Stimulated activated CD4-positive, alpha-beta T cell treated with anti-CD3 and anti-CD28 coated beads, Interleukin-1b, Interleukin-23, amount 100 ng/mL, for 24 hours (primary cell): ENCODE data around the gene LHX2.
A peak's percentile ranks its signal among the peaks of the same experiment; 100 is the strongest.
"Not testable (repeated sequence)": the region's sequence is repeated elsewhere in the genome, so short reads cannot be mapped to it uniquely, and the experiment has no call there.

Experiments
- DNase-seq, 4 experiments: peaks; one replicate each; pipeline ENCODE4 v3.0.0-alpha.2; 2020; ENCODE audit warnings: low read depth in 4 of 4, low spot score in 1 of 4

LHX2 gene, protein sequence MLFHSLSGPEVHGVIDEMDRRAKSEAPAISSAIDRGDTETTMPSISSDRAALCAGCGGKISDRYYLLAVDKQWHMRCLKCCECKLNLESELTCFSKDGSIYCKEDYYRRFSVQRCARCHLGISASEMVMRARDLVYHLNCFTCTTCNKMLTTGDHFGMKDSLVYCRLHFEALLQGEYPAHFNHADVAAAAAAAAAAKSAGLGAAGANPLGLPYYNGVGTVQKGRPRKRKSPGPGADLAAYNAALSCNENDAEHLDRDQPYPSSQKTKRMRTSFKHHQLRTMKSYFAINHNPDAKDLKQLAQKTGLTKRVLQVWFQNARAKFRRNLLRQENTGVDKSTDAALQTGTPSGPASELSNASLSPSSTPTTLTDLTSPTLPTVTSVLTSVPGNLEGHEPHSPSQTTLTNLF

DNA sequence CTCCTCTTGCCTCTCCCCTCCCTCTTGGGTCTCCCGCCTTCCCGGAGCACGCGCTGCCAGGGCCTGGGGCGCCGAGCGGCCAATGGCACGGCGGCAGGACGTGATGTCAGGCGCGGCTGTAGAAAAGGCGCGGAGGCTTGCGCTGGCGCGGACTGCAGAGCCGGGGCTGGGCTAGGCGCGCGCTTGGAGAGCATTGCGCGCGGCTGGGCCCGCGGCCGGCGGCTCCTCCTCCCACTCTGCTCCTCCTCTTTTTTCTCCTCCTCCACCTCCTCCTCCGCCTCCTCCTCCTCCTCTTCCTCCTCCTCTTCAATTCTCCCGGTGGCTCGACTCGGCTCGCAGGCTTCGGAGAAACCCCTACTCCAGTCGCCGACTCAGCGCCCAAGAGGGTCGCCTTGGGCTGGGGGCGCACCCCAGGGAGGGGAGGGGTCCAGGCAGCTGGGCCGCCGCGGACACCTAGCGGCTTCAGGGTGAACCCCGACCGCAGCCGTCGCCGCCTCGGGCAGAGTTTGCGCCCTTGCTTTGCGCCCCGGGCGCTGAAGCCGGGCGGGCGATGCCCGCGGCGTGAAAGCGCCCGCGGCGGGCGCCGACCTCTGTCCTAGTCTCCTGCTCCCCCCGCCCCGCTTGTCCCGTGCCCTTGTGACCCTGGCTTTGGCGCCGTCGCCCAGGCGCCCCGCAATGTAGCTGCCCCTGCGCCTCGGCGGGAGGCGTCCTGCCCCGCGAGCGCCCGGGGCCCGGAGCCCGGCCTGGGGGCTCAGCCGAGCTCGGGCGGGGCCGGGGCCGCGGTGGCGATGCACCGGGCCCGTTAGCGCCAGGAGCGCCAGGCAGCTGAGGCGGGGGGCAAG lies at the start of gene LHX2:
Gene LHX2 (plus strand): TSS at position 309 of the 842 bp plus-strand sequence. CDS start 581 bp downstream, outside the sequence.
- peak in 2 of 4 experiments; percentile 42 to 55 for DNase-seq

GRCh38 chr9:123964761-123965160 lies 46.8 kb upstream of the LHX2 start:
- no peak for DNase-seq

- no peak for DNase-seq
These were observed 45.5 kb upstream of the LHX2 start for GRCh38 chr9:123965801-123966686.

- no peak for DNase-seq
These were observed 44.2 kb upstream of the LHX2 start for GRCh38 chr9:123967323-123967722.

DNA sequence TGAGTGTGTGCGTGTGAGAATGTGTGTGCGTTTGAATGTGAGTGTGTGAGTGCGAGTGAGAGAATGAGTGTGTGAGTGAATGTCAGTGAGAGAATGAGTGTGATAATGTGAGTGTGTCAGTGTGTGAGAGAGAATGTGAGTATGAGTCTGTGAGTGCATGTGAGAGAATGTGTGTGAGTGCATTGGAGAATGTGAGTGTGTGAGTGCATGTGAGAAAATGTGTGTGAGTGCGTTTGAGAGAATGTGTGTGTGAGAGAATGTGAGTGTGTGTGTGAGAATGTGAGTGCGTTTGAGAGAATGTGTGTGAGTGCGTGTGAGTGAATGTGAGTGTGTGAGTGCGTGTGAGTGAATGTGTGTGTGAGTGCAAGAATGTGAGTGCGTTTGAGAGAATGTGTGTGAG lies 39.0 kb upstream of the LHX2 start:
- DNase-seq, result no peak

DNA sequence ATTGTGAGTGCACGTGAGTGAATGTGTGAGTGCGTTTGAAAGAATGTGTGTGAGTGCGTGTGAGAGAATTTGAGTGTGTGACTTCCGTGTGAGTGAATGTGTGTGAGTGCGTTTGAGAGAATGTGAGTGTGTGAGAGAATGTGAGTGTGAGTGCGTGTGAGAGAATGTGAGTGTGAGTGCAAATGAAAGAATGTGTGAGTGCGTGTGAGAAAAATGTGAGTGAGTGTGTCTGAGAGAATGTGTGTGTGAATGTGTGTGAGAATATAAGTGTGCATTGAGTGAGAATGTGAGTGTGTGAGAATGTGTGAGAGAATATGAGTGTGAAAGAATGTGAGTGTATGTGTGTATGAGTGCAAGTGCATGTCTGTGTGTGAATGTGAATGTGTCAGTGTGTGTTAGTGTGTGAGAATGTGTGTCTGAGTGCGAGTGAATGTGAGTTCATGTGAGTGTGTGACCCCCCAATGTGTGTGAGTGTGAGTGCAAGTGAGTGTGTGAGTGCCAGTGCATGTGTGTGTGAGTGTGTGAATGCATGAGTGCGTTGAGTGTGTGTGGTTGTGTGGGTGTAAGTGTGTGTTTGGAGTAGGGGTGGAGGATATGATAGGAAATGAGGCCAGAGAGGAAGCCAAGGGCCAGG lies 37.9 kb upstream of the LHX2 start:
- no peak for DNase-seq

- DNase-seq, result no peak
These were observed 37.1 kb upstream of the LHX2 start for GRCh38 chr9:123974471-123974870.

- DNase-seq, result no peak
These were observed 35.7 kb upstream of the LHX2 start for GRCh38 chr9:123975871-123976270.

- not testable (repeated sequence) for DNase-seq
These were observed 35.0 kb upstream of the LHX2 start for GRCh38 chr9:123976579-123976978.

DNA sequence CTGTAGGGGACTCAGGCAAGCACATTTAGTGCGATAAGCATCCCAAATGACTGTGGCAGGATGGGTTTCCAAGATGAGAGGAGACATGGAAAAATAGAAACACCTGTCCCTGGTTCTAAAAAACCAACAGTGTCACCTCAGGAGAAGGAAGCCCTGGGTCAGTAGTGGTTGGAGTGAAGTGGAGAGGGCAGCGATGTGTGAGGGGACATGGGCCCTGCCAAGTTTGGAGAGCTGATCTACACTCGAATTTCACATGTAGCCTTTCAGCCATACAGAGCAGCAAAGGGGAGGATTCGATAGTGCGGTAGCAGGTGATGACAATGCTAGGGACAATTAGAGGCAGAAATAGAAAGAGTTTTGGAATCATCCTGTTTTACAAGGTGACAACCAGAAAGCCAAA lies 32.6 kb upstream of the LHX2 start:
- DNase-seq, result no peak

GRCh38 chr9:123982535-123982934 lies 29.0 kb upstream of the LHX2 start:
- no peak for DNase-seq

GRCh38 chr9:123983047-123983446 lies 28.5 kb upstream of the LHX2 start:
- no peak for DNase-seq

GRCh38 chr9:123984802-123985201 lies 26.8 kb upstream of the LHX2 start:
- DNase-seq, result no peak

DNA sequence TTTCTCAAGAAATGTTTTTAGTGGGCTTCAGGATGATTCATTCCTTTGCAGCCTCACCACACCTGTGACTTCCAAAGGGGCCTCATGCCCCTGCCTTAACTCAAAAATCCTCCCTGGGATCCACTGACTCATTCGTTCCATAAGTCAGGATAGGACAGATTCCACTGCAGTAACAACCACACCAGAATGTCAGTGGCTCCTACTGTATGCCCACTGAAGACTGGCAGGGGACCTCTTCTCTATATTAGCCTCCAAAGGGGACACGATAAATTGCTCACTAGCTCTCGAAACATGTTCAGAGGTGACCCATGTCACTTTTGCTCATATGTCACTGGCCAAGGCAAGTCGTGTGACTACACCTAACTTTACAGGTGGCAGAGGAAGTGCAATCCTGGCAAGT lies 25.7 kb upstream of the LHX2 start:
- DNase-seq, result no peak

- DNase-seq, result no peak
These were observed 21.1 kb upstream of the LHX2 start for GRCh38 chr9:123990427-123990826.

DNA sequence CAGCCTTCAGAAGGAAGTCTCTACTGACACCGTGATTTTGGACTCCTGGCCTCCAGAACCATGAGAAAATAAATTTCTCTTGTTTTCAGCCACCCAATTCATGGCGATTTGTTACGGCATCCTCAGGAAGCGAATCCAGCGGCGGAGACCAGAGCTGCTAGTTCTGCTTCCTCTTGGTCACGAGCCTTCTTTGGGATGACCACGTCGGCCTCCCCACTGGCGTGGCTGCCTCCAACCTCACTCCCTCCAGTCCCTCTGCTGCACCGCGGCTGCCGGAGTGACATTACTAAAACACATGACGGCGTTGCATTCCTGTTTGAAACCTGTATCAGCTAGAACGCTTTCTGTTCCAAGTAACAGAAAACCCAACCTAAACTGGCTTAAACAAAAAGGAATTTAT lies 18.9 kb upstream of the LHX2 start:
- not testable (repeated sequence) for DNase-seq

- DNase-seq, result peak in 3 of 4 experiments; percentile 20 to 60 (median 40)
These were observed 14.7 kb upstream of the LHX2 start for GRCh38 chr9:123996731-123997421.

DNA sequence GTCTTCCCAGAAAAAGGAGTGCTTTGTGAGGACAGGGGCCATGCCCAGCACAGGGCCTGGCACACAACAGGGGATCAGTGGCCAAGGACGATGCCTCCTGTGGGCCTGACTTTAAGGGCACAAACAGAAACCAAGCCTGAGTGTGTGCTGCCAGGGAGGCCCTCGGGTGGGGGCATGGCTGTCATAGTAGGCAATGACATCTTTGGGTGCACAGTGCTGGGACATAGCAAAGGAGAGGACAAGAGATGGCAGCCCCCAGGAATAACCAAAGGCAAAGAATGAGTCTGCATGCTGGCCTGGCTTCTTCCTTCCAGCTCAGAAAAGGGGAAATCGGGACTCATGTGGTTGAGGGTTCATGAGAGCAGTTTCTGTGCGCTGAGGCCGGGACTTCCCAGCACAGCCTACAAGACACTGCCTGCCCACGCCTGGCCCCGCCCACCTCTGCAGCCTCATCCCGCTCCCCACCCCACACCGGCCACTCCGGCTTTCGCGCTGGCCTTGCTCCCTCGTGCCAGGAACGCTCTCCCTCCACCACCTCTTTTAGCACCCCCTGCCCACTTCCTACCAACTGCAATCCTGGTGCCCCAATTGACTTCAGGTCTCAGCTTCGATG lies 13.8 kb upstream of the LHX2 start:
- no peak for DNase-seq

- no peak for DNase-seq
These were observed 13.2 kb upstream of the LHX2 start for GRCh38 chr9:123998278-123998925.
